HG02981 (cell line): ENCODE measurements around the gene PIP.
"Not testable (repeated sequence)": the region's sequence is repeated elsewhere in the genome, so short reads cannot be mapped to it uniquely, and the experiment has no call there.

Source experiments
- ATAC-seq: cut with Tn5 transposase; IDR thresholded peaks from one replicate; pipeline ENCODE4 v1.9.1; 2021; ENCODE audit warnings: mild to moderate bottlenecking, moderate library complexity; ENCODE audit not compliant: unreplicated experiment

PIP gene

GRCh38 chr7:143131781-143132180 is at the start of gene PIP:
Gene PIP (plus strand): TSS chr7:143132077. CDS start chr7:143132117, 40 bp downstream.
- no peak for ATAC-seq

- no peak for ATAC-seq
Measured at GRCh38 chr7:143085109-143085508, 46.8 kb upstream of the PIP start.

GRCh38 chr7:143085610-143086009 is 46.3 kb upstream of the PIP start:
- ATAC-seq: not testable (repeated sequence)

- not testable (repeated sequence) for ATAC-seq
Measured at GRCh38 chr7:143088549-143089231, 43.2 kb upstream of the PIP start.

- ATAC-seq: no peak
Measured at GRCh38 chr7:143096146-143096545, 35.7 kb upstream of the PIP start.

GRCh38 chr7:143099579-143099978 is 32.3 kb upstream of the PIP start:
- ATAC-seq: not testable (repeated sequence)

GRCh38 chr7:143104759-143105158 is 27.1 kb upstream of the PIP start:
- ATAC-seq: no peak

GRCh38 chr7:143108019-143108418 is 23.9 kb upstream of the PIP start:
- not testable (repeated sequence) for ATAC-seq

- no peak for ATAC-seq
Measured at GRCh38 chr7:143117395-143117794, 14.5 kb upstream of the PIP start.

- ATAC-seq: no peak
Measured at GRCh38 chr7:143120691-143121405, 11.0 kb upstream of the PIP start.

GRCh38 chr7:143123326-143123725 is 8.6 kb upstream of the PIP start:
- ATAC-seq: not testable (repeated sequence)

- ATAC-seq: no peak
Measured at GRCh38 chr7:143126146-143126545, 5.7 kb upstream of the PIP start.

- no peak for ATAC-seq
Measured at GRCh38 chr7:143129051-143129450, 2.8 kb upstream of the PIP start.

GRCh38 chr7:143129477-143129876 is 2.4 kb upstream of the PIP start:
- no peak for ATAC-seq

- ATAC-seq: no peak
Measured at GRCh38 chr7:143130541-143130940, 1.3 kb upstream of the PIP start.

- ATAC-seq: no peak
Measured at GRCh38 chr7:143147070-143147469, 15.2 kb downstream of the PIP start.

- ATAC-seq: no peak
Measured at GRCh38 chr7:143148050-143148449, 16.2 kb downstream of the PIP start.

GRCh38 chr7:143148651-143149050 is 16.8 kb downstream of the PIP start:
- no peak for ATAC-seq

- ATAC-seq: not testable (repeated sequence)
Measured at GRCh38 chr7:143150696-143151095, 18.8 kb downstream of the PIP start.

- not testable (repeated sequence) for ATAC-seq
Measured at GRCh38 chr7:143158617-143159016, 26.7 kb downstream of the PIP start.

GRCh38 chr7:143171697-143172096 is 39.8 kb downstream of the PIP start:
- ATAC-seq: no peak

GRCh38 chr7:143172354-143172753 is 40.5 kb downstream of the PIP start:
- ATAC-seq: no peak
